SK-N-MC (cell line): ENCODE results near the gene USP37.

Experiments used
- EZH2 ChIP-seq: fragments of 200-600 bp; sonication (generic); IDR thresholded peaks from one replicate; pipeline ENCODE4 v1.6.1; 2017; ENCODE audit warnings: antibody characterized with exemption
- POLR2AphosphoS5 ChIP-seq: IDR thresholded peaks from 2 replicates; pipeline ENCODE4 v1.6.1; 2012; ENCODE audit warnings: mild to moderate bottlenecking, low read depth, low read length, borderline replicate concordance

DNA sequence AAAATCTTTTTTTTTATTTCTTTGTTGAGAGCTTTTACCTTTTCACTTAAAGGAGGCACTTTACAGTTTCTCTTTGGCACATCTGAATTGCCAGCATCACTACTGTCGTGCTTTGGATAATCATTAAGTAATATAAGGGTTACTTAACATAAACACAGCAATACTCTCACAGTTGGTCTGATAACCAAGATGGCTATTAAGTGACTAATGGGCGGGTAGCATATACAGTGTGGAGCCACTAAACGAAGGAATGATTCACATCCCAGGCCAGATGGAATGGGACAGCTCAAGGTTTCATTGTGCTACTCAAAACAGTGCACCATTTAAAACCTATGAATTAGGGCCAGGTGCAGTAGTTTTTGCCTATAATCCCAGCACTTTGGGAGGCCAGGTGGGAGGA, 28.1 kb downstream of the USP37 start:
- TF ChIP-seq POLR2AphosphoS5 (no peak), EZH2 (no peak)
